ENCODE measurements around the gene VPS8. TPM values are rescaled to one million over a fixed set of nuclear protein-coding genes. Genes with fewer than 3 reads are reported as not detected.
"Not testable (repeated sequence)": the region's sequence is repeated elsewhere in the genome, so short reads cannot be mapped to it uniquely, and the experiment has no call there.

VPS8 gene
- total and polyA plus RNA-seq, 5 donors = 10.9 to 39.7 (median 26.9) TPM

GRCh38 chr3:184932777-184933176, 120.8 kb downstream of the VPS8 start:
- WGBS = 95% methylated on average over 1 of the region's 1 CpG
- DNase-seq (no peak), ATAC-seq (no peak)
- Histone ChIP-seq H3K9me3 (ENCODE audit: control insufficient read depth, low read length) (no peaks in the 10 kb centered on the region), H3K27me3 (ENCODE audit: control insufficient read depth, insufficient read depth) (no peaks in the 10 kb centered on the region), H3K4me1 (ENCODE audit: control insufficient read depth, insufficient read depth, low read length) (no peaks in the 10 kb centered on the region), H3K27ac (ENCODE audit: low read length) (no peak overlapping the region), H3K4me3 (ENCODE audit: low read length) (no peak overlapping the region)
- intact Hi-C loops (cut with DNase I) = no loop called here

GRCh38 chr3:184937611-184938010, 125.6 kb downstream of the VPS8 start:
- no peak for ATAC-seq
- H3K4me3 ChIP-seq (ENCODE audit: low read length) = no peak overlapping the region
- no peak for DNase-seq
- H3K4me1 ChIP-seq (ENCODE audit: control insufficient read depth, insufficient read depth, low read length) = no peaks in the 10 kb centered on the region
- no peak overlapping the region for H3K27ac ChIP-seq (ENCODE audit: low read length)
- intact Hi-C loops (cut with DNase I) = no loop called here
- no peaks in the 10 kb centered on the region for H3K27me3 ChIP-seq (ENCODE audit: control insufficient read depth, insufficient read depth)
- WGBS = 79% methylated on average over 4 of the region's 4 CpGs
- no peaks in the 10 kb centered on the region for H3K9me3 ChIP-seq (ENCODE audit: control insufficient read depth, low read length)

- no peak for ATAC-seq
- H3K4me1 ChIP-seq (ENCODE audit: control insufficient read depth, insufficient read depth, low read length) = no peaks in the 10 kb centered on the region
- DNase-seq = no peak
- intact Hi-C loops (cut with DNase I) = no loop called here
- H3K27ac ChIP-seq (ENCODE audit: low read length) = no peak overlapping the region
- H3K27me3 ChIP-seq (ENCODE audit: control insufficient read depth, insufficient read depth) = no peaks in the 10 kb centered on the region
- H3K4me3 ChIP-seq (ENCODE audit: low read length) = no peak overlapping the region
- H3K9me3 ChIP-seq (ENCODE audit: control insufficient read depth, low read length) = no peaks in the 10 kb centered on the region
- WGBS = 85% methylated on average over 2 of the region's 2 CpGs
Measured at GRCh38 chr3:184941408-184941807, 129.4 kb downstream of the VPS8 start.

- DNase-seq (no peak), ATAC-seq (no peak)
- no peaks in the 10 kb centered on the region for H3K4me1 ChIP-seq (ENCODE audit: control insufficient read depth, insufficient read depth, low read length)
- 95% methylated on average over 3 of the region's 3 CpGs for WGBS
- intact Hi-C loops (cut with DNase I) = no loop called here
- H3K4me3 ChIP-seq (ENCODE audit: low read length) = no peak overlapping the region
- H3K27ac ChIP-seq (ENCODE audit: low read length) = no peak overlapping the region
- H3K27me3 ChIP-seq (ENCODE audit: control insufficient read depth, insufficient read depth) = no peaks in the 10 kb centered on the region
- no peaks in the 10 kb centered on the region for H3K9me3 ChIP-seq (ENCODE audit: control insufficient read depth, low read length)
Measured at GRCh38 chr3:184942735-184943134, 130.8 kb downstream of the VPS8 start.

- DNase-seq (no peak), ATAC-seq (no peak)
- Histone ChIP-seq H3K27ac (ENCODE audit: low read length) (no peak overlapping the region), H3K27me3 (ENCODE audit: control insufficient read depth, insufficient read depth) (no peaks in the 10 kb centered on the region), H3K4me3 (ENCODE audit: low read length) (no peak overlapping the region), H3K4me1 (ENCODE audit: control insufficient read depth, insufficient read depth, low read length) (no peaks in the 10 kb centered on the region), H3K9me3 (ENCODE audit: control insufficient read depth, low read length) (no peaks in the 10 kb centered on the region)
- 76% methylated on average over 3 of the region's 3 CpGs for WGBS
- intact Hi-C loops (cut with DNase I) = no loop called here
Measured at GRCh38 chr3:184944241-184944640, 132.3 kb downstream of the VPS8 start.

- Histone ChIP-seq H3K9me3 (ENCODE audit: control insufficient read depth, low read length) (no peaks in the 10 kb centered on the region), H3K27ac (ENCODE audit: low read length) (no peak overlapping the region), H3K4me1 (ENCODE audit: control insufficient read depth, insufficient read depth, low read length) (no peaks in the 10 kb centered on the region), H3K4me3 (ENCODE audit: low read length) (no peak overlapping the region), H3K27me3 (ENCODE audit: control insufficient read depth, insufficient read depth) (no peaks in the 10 kb centered on the region)
- intact Hi-C loops (cut with DNase I) = no loop called here
- peak in 1 of 3 donors; percentile 54 for DNase-seq
- WGBS = 58% methylated on average over 7 of the region's 7 CpGs
- ATAC-seq = no peak
Measured at GRCh38 chr3:184945886-184946625, 134.1 kb downstream of the VPS8 start.

GRCh38 chr3:184946917-184947316, 135.0 kb downstream of the VPS8 start:
- no peak overlapping the region for H3K4me3 ChIP-seq (ENCODE audit: low read length)
- no peaks in the 10 kb centered on the region for H3K4me1 ChIP-seq (ENCODE audit: control insufficient read depth, insufficient read depth, low read length)
- DNase-seq (no peak), ATAC-seq (no peak)
- no peaks in the 10 kb centered on the region for H3K27me3 ChIP-seq (ENCODE audit: control insufficient read depth, insufficient read depth)
- no peak overlapping the region for H3K27ac ChIP-seq (ENCODE audit: low read length)
- intact Hi-C loops (cut with DNase I) = no loop called here
- 79% methylated on average over 3 of the region's 3 CpGs for WGBS
- H3K9me3 ChIP-seq (ENCODE audit: control insufficient read depth, low read length) = no peaks in the 10 kb centered on the region

- Histone ChIP-seq H3K27me3 (ENCODE audit: control insufficient read depth, insufficient read depth) (no peaks in the 10 kb centered on the region), H3K9me3 (ENCODE audit: control insufficient read depth, low read length) (no peaks in the 10 kb centered on the region), H3K4me1 (ENCODE audit: control insufficient read depth, insufficient read depth, low read length) (peaks cover 2% of the 10 kb centered on the region), H3K27ac (ENCODE audit: low read length) (no peak overlapping the region), H3K4me3 (ENCODE audit: low read length) (no peak overlapping the region)
- intact Hi-C loops (cut with DNase I) = no loop called here
- no peak for DNase-seq
- WGBS = 88% methylated on average over 4 of the region's 4 CpGs
- ATAC-seq = no peak
Measured at GRCh38 chr3:184949251-184949965, 137.4 kb downstream of the VPS8 start.

GRCh38 chr3:184950816-184951215, 138.8 kb downstream of the VPS8 start:
- DNase-seq; ATAC-seq; H3K4me1 ChIP-seq (ENCODE audit: control insufficient read depth, insufficient read depth, low read length); H3K9me3 ChIP-seq (ENCODE audit: control insufficient read depth, low read length); H3K4me3 ChIP-seq (ENCODE audit: low read length); H3K27ac ChIP-seq (ENCODE audit: low read length); intact Hi-C loops (cut with DNase I); H3K27me3 ChIP-seq (ENCODE audit: control insufficient read depth, insufficient read depth): not testable (repeated sequence)
- WGBS = 92% methylated on average over 1 of the region's 1 CpG

- Histone ChIP-seq H3K27ac (ENCODE audit: low read length) (no peak overlapping the region), H3K4me3 (ENCODE audit: low read length) (no peak overlapping the region), H3K27me3 (ENCODE audit: control insufficient read depth, insufficient read depth) (no peaks in the 10 kb centered on the region), H3K9me3 (ENCODE audit: control insufficient read depth, low read length) (no peaks in the 10 kb centered on the region), H3K4me1 (ENCODE audit: control insufficient read depth, insufficient read depth, low read length) (peaks cover 2% of the 10 kb centered on the region)
- no peak for DNase-seq
- intact Hi-C loops (cut with DNase I) = no loop called here
- ATAC-seq = no peak
- WGBS = 88% methylated on average over 3 of the region's 3 CpGs
Measured at GRCh38 chr3:184952671-184953070, 140.7 kb downstream of the VPS8 start.

- Histone ChIP-seq H3K4me1 (ENCODE audit: control insufficient read depth, insufficient read depth, low read length) (peaks cover 2% of the 10 kb centered on the region), H3K27ac (ENCODE audit: low read length) (no peak overlapping the region), H3K9me3 (ENCODE audit: control insufficient read depth, low read length) (no peaks in the 10 kb centered on the region), H3K4me3 (ENCODE audit: low read length) (no peak overlapping the region), H3K27me3 (ENCODE audit: control insufficient read depth, insufficient read depth) (no peaks in the 10 kb centered on the region)
- intact Hi-C loops (cut with DNase I) = no loop called here
- no peak for DNase-seq
- no peak for ATAC-seq
- 58% methylated on average over 2 of the region's 2 CpGs for WGBS
Measured at GRCh38 chr3:184953401-184953800, 141.4 kb downstream of the VPS8 start.
